NB4 (cell line): Measurements from ENCODE around the gene PCDH12.
"Not testable (repeated sequence)": the region's sequence is repeated elsewhere in the genome, so short reads cannot be mapped to it uniquely, and the experiment has no call there.

Experiments
- DNase-seq: peaks from one replicate; pipeline ENCODE4 v3.0.0; 2010; ENCODE audit warnings: low read depth
- H3K4me3 ChIP-seq: one replicate; pipeline ENCODE4 v1.5.1; 2011; ENCODE audit warnings: mild to moderate bottlenecking, low read depth, low read length, moderate library complexity
- CTCF ChIP-seq: IDR thresholded peaks from one replicate; pipeline ENCODE4 v1.5.1; 2012; ENCODE audit warnings: low read depth, low read length
- MAX ChIP-seq: IDR thresholded peaks from 2 replicates; pipeline ENCODE4 v1.6.1; 2011; ENCODE audit warnings: low read depth, low read length
- MYC ChIP-seq: IDR thresholded peaks from 2 replicates; pipeline ENCODE4 v1.6.1; 2011; ENCODE audit warnings: low read depth, low read length
- POLR2A ChIP-seq: IDR thresholded peaks from 2 replicates; pipeline ENCODE4 v1.6.1; 2011; ENCODE audit warnings: mild to moderate bottlenecking; ENCODE audit not compliant: insufficient read length; ENCODE audit errors: extremely low read depth

Gene PCDH12

GRCh38 chr5:141931694-141932093, 26.3 kb downstream of the PCDH12 start:
- no peak overlapping the region for H3K4me3 ChIP-seq
- TF ChIP-seq MAX: no peak
- TF ChIP-seq MYC: no peak
- no peak for TF ChIP-seq CTCF
- TF ChIP-seq POLR2A: no peak
- no peak for DNase-seq

- no peak overlapping the region for H3K4me3 ChIP-seq
- no peak for DNase-seq
- no peak for TF ChIP-seq POLR2A
- TF ChIP-seq MAX: no peak
These were observed 28.5 kb downstream of the PCDH12 start for GRCh38 chr5:141929398-141930058.

GRCh38 chr5:141928051-141928450, 30.0 kb downstream of the PCDH12 start:
- TF ChIP-seq CTCF (no peak), POLR2A (no peak), MAX (no peak), MYC (no peak)
- no peak for DNase-seq
- no peak overlapping the region for H3K4me3 ChIP-seq

GRCh38 chr5:141926434-141926833, 31.6 kb downstream of the PCDH12 start:
- no peak overlapping the region for H3K4me3 ChIP-seq
- no peak for TF ChIP-seq POLR2A

GRCh38 chr5:141923448-141924313, 34.3 kb downstream of the PCDH12 start, which contains the start of gene DELE1:
Gene DELE1 (plus strand): TSS chr5:141923871. CDS start chr5:141923942, 71 bp downstream.
- peak; percentile 93 for DNase-seq
- TF ChIP-seq MYC (no peak; the same call in 1 of the 2 replicates), MAX (peak; percentile 13; the same call in 1 of the 2 replicates), CTCF (no peak), POLR2A (peak; percentile 77)
- peak within 1 kb of the TSS; percentile 86 for H3K4me3 ChIP-seq

More at GRCh38 chr5:141926434-141926833, 31.6 kb downstream of the PCDH12 start:
- no peak for DNase-seq

GRCh38 chr5:141922827-141923447, 35.1 kb downstream of the PCDH12 start:
- peak overlapping the region; percentile 86 for H3K4me3 ChIP-seq
- not testable (repeated sequence) for DNase-seq

- no peak for DNase-seq
- H3K4me3 ChIP-seq: no peak overlapping the region
- TF ChIP-seq POLR2A: no peak
- TF ChIP-seq MYC: no peak
- no peak for TF ChIP-seq CTCF
- TF ChIP-seq MAX: no peak
These were observed 37.2 kb downstream of the PCDH12 start for GRCh38 chr5:141920771-141921170.
